K562 treated with DMSO at 1 percent for 48 hours (cell line): Measurements from ENCODE around the gene SLC25A4. TPM values are rescaled to one million over a fixed set of nuclear protein-coding genes. Genes with fewer than 3 reads are reported as not detected.

Source experiments
- total RNA-seq: library from RNA; unstranded; fragments of 300-600 nt; gene quantifications from 2 replicates; pipeline ENCODE4 v1.2.3, GENCODE V29; 2022; ENCODE audit warnings: low replicate concordance; ENCODE audit errors: extremely low read depth

Gene SLC25A4
- total RNA-seq = not detected in 2 replicates

GRCh38 chr4:185142912-185143600 lies at the start of gene SLC25A4:
TSS of gene SLC25A4 (plus strand) at chr4:185143266. CDS start at chr4:185143373, 107 bp downstream.

Other genes starting within 250 kb of the SLC25A4 start
- gene HELT, start 124.8 kb upstream of the SLC25A4 start, total RNA-seq = not detected in 2 replicates
- not detected in 2 replicates for gene CFAP97, start 60.7 kb downstream of the SLC25A4 start, total RNA-seq
- not detected in 2 replicates for gene SNX25, start 66.3 kb downstream of the SLC25A4 start, total RNA-seq